ENCODE results near the gene C10orf90.
"Not testable (repeated sequence)": the region's sequence is repeated elsewhere in the genome, so short reads cannot be mapped to it uniquely, and the experiment has no call there.

Gene C10orf90

DNA sequence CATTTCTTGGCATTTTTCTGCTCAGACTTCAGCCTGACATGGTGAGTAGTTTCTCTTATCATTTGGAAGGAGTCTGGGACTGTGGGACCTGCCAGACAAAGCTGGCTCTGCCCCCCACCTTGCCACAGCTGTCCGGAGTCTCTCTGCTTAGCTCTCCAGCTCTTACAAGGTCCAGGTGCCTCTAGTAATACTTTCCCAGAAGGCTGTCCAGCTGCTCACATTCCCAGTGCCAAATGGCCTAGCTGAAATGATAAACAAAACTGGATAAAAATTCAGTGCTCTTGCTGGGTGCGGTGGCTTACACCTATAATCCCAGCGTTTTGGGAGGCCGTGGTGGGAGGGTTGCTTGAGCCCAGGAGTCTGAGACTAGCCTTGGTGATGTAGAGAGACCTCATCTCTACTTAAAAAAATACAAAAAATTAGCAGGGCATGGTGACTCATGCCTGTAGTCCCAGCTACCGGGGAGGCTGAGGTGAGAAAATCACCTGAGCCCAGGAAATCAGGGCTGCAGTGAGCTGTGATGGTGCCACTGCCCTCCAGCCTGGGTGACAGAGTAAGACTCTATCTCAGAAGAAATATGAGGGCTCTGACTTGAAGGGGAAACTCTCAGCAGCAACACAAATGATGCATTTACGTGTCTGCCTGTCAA lies 86.8 kb downstream of the C10orf90 start:
- no peak for DNase-seq

DNA sequence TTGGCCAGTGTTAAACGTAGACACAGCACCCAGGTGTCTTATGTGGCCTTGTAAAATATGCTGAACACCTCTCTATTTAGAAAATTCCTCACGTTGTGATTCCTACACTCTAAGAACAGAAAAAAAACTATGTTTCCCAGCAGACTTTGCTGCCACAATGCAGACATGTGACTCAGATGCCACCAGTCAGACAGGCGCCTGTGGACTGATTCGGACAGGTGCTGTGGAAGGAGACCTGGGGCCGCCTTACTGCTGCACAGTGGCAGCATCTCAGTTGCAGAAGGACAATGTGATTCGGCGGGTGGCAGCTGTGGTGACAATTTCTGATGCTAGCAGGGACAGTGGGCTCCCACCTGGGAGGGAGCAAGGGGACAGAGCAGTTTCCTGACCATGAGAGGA lies 88.8 kb downstream of the C10orf90 start:
- DNase-seq = no peak

DNA sequence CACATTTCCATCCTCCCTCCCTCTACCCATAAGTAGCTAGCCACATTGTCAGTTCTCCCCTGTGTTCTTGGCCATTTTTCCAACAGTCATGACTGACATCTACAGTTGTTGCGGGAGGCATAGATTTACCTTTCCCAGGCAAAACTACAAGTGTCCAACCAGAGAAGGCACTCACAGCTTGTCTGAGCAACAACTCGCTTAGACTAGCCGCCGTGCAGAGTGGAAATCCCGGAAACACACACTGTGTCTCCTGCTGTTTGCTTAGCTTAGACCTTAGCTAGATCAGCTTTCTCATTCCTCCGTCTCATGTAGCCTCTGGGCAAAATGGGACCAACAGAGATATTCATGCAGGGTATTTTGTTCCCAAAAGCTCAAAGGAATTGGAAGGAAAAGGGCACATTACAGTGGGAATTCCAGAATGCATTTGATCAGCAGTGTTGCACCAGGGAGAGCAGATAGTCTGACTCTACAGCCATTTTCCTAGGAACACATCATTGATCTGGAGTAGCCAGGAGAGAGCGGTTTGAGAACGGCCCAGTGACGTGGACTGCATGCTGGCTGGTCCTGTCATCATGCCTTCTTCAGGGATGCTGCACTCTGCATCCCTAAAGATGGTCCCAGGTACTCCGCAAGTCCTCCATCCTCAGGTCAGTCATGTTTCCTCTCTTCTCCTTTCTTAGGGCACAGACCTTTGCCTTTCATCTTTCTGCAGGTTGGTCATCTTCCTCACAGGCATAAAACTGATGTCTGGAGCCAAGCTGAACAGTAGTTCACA lies 89.4 kb downstream of the C10orf90 start:
- no peak for DNase-seq

DNA sequence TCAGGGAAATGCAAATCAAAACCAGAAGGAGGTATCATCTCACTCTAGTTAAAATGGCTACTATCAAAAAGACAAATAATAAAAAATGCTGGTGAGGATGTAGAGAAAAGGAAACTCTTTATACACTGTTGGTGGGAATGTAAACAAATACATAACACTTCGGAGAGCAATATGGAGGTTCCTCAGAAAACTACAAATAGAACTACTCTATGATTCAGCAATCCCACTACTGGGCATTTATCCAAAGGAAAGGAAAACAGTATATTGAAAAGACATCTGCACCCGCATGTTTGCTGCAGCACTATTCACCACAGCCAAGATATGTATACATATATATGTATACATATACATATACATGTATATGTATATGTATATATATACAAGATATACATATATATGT lies 94.2 kb downstream of the C10orf90 start:
- no peak for DNase-seq

DNA sequence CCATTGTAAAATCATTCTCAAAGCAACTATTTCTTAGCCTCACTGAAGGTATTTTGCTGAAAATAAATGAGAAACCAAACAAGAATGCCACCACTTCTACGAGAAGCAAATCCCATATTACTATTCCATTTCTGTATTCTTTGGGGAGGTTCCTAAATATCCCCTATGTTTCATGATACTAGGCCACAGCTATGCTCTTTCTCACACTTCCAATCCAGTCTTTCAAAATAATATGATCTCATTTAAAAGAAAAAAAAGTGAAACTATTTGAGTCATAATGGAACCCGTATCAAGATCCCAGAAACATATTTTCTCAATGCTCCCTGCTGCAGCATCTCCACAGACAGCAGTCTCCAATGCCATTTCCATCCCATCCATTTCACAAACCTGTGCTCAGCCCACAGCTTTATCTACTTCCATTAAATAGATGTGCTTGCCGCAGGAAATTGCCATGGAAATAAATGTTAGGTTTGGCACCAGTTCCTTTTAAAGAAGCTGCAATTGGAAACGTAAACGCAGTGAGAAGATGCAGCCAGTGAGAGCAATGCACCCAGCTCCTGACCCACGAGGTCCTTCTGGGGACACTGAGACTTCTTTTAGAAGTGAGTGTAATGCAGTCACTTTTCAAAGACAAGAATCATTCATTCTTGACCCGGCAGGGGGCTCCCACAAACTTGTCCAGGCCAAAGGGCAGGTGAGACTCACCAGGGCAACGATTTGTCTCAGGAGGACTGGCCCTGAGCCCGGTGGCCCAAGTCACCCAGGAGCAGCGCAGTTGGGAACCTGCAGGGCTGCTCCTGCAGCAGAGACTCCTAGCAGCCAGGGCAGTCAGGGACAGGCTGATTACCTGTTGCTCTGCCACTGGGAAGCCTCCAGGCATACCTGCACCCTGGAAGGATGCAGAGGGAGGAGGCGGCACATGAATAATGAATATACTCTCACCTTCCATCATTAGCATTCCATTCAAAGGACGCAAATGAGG lies 99.6 kb downstream of the C10orf90 start:
- DNase-seq = no peak

DNA sequence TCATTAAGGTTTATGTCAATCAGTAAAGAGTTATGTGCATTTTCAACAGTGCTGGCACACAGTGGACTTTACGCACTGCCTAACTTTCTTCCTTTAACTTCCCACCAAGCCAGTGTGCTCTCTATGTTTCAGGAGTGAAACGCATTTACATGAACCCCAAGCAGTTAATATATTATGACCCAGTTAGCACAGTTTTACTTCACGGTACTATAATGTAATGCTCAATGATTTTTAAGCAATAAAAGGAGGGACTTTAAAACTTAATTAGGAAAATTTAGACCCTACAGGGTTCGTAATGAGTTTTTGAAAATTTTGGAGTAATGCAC lies 100.3 kb downstream of the C10orf90 start:
- no peak for DNase-seq

DNA sequence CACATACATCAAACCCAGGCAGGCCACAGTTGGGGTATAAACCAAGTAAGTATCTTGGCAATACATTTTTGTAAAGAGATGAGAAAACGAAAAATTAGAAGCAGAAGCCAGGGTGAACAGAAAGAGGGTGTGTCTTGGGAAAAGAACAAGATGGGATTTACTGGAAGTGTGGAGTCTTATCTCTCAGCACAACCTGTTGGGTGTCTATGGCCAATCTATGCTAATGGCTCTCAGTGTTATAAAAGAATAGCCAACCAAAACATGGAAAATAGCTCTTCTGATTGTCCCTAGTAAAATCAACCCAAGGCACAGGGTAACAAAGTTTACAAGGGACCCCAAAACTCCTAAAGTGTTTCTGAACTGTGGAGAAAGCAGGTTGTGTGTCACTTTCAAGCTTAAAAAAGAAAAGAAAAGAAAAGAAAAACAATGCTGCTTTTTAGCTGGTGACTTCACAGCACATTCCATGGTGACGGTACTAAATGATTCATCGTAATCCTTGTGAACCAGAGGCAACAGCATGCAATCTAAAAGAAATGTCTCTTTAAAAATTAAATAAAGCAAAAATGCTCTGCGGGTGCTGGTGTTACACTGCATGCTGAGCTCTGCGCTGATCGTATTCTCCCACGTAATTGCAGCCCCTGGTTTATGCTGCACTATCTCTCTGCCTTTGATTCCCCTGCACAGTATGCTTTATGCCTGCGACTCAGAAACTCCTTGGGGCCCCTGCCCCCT lies 100.8 kb downstream of the C10orf90 start:
- DNase-seq = no peak

DNA sequence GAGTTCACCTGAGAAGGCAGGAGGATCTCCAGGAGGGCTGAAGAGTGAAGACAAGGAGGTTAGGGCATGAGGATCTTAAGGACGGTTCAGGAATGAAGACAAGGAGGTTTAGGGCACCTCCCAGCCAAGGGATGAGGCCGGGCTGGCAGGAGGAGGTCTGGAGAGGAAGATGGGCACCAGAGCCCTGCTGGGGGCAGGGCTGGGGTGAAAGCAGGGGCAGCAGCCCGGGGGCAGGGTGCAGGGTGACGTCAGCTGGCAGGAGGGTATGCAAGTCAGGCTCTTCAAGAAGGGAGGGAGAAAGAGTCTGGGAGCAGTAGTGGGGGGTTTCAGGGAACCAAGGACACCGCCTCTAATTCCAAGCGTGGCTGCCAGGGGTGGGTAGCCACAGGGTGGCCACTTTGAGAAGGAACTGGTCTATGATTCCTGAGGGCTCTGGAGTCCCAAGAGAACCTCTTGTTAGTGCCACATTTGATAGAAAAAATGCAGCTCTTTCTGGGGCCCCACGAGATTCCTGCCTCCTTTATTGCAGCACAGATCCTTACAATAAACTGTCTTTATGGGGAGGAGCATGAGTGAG lies 101.6 kb downstream of the C10orf90 start:
- no peak for DNase-seq

DNA sequence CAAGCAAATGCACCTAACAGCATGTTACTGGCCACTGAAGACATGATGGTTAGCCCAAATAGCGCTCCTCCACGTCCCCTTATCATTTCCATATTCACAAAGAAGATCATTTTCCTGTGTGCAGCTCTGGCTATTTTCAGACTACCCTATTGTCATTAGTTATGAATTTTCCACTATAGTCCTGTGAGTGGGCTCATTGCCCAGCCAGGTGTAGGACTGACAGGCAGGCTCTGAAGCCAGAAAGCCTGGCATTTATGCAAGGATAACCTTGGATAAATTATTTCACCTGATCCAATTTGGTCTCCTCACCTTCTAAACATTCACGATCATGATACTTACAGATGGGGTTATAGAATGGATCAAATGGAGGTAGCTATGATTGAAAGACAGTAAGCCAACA lies 104.6 kb downstream of the C10orf90 start:
- DNase-seq = no peak

DNA sequence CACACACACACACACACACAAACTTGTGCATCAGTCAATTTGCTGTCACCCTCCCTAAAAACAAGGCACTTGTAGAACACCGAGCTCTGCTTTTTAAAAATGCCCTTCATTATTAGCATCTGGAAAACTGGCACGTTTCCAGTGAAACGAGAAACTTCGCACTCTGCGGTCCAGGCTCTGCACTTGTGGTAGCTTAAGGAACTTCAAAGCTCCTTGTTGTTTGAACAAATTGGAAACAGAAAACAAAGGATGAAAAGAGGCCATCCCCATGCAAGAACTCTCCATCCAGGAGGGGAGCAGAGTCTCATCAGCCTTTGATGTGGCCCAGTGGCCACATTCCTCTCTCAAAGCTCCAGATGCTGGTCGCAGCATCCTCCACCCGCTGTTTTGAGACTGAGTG lies 105.1 kb downstream of the C10orf90 start:
- no peak for DNase-seq

DNA sequence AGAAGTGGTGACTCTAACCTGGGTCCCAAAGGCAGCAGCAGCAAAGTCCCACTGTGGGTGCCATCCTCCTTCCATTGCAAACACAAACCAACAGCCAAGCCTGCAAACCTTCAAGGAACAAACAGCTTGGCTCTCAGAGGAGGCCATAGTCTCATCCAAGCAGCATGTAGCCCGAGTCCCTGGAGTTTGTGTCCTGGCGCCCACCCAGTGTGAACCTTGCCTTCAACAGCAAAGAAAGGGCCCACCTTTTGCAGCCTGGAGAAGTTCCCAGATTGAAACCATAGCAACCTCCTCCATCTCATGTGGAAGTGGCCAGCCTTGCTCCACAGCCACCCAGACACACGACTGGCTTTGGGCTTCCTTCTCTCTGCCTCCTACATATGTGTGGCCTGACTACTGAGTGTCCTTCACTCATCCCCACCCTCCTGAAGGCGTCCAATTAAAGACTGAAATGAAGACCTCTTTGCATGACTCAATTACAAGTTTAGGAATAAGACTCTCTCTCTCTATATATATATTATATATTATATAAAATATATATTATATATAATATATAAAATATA lies 106.1 kb downstream of the C10orf90 start:
- no peak for DNase-seq

DNA sequence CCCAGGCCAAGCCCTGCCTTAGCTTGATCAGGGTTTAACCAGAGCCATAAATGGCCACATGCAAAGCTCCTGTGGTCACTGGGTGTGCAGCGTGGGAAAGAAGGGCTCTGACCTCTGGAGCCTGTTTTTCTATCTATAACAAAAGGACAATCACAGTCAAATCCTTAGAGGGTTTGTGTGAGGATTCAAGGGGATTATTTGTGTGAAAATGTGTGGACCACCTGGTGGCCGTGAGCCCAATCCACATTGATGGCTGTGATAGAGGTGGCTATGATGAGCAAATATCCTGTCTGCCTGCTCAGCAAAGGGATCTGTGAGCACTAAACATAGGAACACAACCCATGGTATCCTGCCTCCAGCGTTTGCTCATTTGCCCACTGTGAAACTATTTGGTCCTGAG lies 107.1 kb downstream of the C10orf90 start:
- no peak for DNase-seq

DNA sequence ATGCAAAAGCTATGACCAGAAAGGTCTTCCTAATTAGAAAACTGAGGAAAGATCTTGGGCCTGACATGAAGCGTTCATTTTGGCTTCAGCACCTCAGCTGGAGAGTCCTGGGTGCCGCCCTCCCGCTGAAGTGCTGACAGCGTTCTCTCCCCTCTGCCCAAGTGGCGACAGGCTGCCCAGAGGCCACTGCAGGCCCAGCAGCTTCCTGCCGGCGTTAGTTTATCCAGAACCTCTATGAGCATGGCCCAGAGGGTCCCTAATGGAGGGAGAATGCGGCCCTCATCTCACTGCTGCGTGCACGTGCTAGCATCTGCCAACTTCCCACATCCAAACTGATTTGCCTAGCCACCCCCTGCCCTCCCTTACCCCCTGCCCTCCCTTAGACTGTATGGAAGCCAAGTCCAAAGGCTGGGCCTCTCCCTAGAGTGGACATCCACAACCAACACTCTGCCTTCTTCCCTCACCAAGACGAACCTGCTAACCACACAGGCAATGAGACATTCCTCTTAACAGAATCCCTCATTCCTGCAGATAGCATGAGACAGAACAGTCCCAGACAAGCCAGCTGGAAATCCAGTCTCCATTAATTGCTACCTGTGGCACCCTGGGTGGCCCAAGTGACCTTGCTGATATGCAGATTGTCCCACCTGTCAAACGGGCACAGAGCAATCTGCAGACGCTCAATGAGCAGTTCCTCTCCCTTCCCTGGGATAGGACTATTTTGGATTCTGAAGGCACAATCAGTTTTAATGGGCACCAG lies 108.4 kb downstream of the C10orf90 start:
- DNase-seq = no peak

DNA sequence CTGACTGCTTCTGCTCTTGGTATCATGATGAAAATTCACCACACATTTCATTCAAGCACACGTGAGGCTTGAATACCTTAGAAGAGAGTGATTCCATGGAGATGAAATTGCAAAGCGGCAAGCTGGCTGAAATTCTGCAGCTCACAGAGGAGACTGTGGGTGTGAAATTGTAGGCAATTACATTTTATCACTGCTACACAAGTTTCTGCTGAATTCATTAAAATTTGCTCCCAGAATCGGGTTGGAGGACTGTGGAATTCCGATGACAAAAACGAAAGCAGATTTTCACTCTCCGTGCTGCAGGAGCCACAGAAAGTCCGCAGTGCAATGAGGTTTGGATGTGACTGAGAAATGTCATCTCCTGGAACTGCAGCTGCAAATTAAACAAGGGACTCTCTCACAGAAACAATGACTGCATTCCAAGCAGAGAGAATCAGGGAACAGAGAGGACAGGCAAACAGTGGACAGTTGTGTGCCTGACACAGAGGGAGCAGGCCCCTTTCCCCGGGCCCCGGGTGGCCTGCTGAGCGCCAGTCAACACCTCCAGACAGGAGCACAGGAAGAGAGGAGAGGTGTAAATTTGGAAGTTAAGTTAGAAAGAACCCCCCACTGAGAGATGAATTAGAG lies 109.1 kb downstream of the C10orf90 start:
- peak; percentile 90 for DNase-seq

DNA sequence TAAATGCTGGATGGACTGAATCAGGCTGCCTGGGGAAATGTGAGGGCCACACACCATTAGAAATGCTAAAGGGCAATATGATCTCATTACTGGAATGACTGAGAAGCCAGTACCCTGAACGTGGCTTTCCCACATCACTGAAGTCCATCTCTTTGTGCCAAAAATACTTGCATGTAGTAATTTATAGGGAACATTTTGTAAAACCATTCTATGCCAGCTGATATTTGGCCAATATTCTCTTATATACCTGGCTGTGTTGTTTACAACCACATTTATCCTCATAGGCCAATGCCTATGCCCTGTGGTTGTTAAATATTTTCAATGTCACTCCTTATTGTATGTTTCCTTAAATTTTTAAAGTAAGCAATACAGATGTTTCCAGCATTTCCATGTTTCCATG lies 111.6 kb downstream of the C10orf90 start:
- no peak for DNase-seq

DNA sequence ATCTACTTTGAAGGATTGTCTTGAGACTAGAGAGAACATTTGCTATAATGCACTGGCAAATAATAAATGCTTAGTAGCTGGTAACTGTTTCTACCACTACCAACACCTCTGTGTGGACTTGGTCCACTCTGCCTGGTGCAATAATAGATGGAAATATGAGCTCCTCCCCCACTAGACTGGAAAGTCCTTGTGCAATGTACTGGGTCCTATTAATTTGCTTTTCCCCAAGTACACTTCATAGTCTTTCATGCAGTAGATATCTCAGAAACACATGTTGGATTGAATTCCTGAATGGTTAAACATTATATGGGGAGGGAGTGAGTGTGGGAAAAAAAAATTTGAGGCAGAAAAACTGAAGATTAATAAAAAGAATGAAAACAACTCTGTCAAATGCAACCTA lies 119.3 kb downstream of the C10orf90 start:
- DNase-seq = no peak

DNA sequence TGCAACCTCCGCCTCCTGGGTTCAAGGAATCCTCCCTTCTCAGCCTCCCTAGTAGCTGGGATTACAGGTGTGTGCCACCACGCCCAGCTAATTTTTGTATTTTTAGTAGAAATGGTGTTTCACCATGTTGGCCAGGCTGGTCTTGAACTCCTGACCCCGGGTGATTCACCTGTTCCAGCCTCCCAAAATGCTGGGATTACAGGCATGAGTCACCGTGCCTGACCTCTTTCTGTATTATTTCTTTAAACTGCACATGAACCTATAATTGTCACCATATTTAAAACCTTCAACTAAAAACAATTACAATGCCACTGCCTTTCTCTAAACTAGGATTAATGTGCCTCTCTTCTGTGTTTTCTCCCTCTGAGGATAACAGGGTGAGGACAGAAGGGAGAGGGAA lies 119.9 kb downstream of the C10orf90 start:
- DNase-seq = not testable (repeated sequence)

DNA sequence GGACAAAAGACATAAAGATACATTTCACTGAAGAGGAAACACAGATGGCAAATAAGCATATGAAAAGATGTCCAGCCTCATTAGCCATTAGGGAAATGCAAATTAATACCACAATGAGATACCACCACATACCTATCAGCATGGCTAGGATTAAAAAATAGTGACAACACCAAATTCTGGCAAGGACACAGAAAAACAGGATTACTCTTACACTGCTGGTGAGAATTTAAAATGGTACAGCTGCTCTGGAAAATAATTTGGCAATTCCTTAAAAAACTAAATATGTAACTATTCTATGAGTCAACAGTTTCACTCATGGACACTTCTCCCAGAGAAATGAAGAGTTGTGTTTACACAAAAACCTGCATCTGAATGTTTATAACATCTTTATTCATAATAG lies 121.1 kb downstream of the C10orf90 start:
- DNase-seq = no peak

DNA sequence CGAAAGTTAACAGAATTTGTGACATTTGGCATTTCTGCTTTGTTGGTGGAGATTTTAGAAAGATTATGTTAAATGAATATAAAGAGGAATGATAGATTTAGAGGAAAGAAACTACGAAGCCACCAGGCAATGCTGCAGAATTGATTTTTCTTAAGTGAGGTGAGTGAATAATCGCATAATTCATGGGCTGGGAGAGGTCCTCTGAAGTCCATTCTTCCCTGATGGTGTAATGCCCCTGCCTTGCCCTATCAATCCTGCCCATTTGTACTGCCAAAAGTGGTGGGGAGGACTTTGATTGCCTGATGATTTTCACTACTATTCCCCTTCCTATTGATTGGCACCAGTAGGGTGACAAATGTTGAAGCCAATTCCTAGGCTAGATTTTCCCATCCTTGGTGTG lies 125.9 kb downstream of the C10orf90 start:
- no peak for DNase-seq

DNA sequence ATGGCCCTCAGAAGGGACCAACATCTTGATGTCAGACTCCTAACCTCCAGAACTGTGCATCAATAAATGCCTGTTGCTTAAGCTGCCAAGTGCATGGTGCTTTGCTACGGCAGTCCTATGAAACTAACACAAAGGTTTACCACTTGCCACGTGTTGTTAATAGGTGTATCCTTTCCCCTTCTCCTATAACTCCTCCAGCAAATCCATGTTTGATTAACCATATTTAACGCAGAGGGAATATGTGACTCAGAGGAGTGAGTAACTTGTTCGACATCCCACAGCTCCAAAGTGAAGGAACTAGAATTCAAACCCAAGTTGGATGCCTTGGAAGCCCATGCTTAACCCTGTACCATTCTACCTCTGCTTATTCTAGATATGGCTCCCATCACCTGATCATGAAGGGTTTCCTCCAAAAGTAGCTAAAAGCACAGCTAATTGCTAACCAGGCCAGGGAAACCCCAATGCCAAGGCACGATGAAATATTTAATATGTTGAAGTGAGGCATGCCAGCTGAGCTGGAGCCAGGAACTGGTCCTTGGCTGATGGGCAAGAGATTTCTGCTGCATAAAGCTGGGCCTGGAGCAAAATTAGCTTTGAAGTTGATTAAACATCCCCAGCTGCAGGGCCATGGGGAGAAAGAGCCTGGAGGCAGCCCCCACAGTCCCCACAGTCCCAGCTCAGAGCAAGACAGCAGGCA lies 131.9 kb downstream of the C10orf90 start:
- DNase-seq = no peak

Data from midbrain (tissue), 1 donor.